HG03432 (cell line): ENCODE data around the gene DLGAP4.
"Not testable (repeated sequence)": the region's sequence is repeated elsewhere in the genome, so short reads cannot be mapped to it uniquely, and the experiment has no call there.

ENCODE experiments used
- ATAC-seq: cut with Tn5 transposase; IDR thresholded peaks from one replicate; pipeline ENCODE4 v1.9.1; 2021; ENCODE audit warnings: mild to moderate bottlenecking, moderate library complexity; ENCODE audit not compliant: unreplicated experiment

The DLGAP4 gene

GRCh38 chr20:36547186-36548005 lies 241.3 kb downstream of the DLGAP4 start:
- no peak for ATAC-seq

DNA sequence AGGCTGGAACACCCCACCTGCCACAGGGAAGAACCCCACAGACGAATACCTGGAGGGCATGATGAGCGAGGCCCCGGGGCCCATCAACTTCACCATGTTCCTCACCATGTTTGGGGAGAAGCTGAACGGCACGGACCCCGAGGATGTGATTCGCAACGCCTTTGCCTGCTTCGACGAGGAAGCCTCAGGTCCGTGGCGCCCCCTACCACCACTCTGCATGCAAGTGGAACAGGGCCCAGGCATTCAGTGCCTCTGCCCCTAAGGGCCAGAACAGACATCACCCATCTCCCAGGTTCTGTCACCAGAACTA lies 241.8 kb downstream of the DLGAP4 start:
- no peak for ATAC-seq

GRCh38 chr20:36548704-36549627 lies 242.8 kb downstream of the DLGAP4 start:
- no peak for ATAC-seq

DNA sequence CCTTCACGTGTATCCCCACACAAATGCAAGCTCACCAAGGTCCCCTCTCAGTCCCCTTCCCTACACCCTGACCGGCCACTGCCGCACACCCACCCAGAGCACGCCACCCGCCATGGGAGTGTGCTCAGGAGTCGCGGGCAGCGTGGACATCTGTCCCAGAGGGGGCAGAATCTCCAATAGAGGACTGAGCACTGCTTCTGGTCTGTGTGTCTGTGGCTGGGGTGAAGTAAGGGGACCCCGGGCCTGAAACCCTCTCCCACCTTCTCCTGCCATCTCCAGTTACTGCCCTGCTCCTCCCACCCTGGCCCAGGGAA lies 243.4 kb downstream of the DLGAP4 start:
- no peak for ATAC-seq

DNA sequence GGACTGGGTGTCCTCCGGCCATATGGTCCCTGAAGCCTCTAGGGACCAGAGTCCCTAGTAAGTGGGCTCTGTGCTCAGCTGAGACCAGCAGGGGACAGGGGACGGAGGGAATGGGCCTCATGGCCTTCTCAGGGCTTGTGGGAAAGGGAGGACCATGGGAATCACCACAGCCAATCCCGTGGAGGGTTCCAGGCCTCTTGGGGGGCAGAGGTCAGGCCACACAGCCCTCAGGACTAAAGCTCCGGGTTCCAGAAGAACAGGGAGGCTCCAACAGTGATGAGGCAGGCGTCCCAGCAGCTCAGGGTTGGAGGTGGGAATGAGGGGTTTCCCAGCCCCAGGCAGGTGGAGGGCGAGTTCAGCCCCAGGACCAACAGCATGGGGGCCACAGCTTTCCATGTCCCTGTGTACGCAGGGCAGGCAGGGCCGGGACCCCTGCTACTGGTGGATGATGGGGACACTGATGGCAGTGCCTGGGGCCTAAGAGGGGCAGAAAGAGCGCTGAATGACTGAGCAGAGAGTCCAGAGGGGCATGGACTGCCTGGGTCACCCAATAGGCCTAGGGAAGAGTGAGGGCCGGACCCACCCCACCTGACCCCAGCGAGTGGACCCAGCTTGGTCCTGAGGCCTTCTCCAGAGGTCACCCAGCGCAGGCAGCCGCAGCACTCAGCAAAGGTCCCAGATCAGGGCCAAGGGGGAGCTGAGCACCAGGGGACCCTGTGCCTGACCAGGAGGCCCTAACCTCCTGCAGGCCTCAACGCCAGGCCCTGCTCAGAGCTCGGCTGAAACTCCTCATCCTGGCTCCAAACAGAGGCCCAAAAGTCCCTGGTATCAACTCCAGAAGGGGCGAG lies 244.0 kb downstream of the DLGAP4 start:
- no peak for ATAC-seq

- ATAC-seq, result no peak
Observed at GRCh38 chr20:36550790-36551299, 244.7 kb downstream of the DLGAP4 start.

- ATAC-seq, result no peak
Observed at GRCh38 chr20:36555248-36555647, 249.1 kb downstream of the DLGAP4 start.

DNA sequence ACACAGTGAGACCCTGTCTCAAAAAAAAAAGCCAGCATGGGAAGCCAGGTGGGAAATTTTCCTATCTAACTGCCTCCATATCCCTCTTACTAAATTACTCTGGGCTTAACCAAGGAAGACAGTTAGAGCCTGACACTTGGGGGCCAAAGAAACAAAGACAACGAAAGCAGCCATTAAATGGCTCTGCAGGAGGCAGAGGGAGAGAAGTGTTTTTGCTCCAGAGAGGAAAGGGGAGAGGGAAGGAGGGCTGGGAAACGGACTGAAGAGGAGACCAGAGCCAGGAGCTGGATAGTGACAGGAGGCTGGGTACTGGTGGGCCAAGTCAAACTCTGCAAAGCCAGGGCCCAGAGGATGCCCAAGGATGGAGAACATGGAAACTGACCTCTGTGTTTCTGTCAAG lies 256.6 kb downstream of the DLGAP4 start:
- ATAC-seq, result no peak

GRCh38 chr20:36563374-36563773 lies 257.2 kb downstream of the DLGAP4 start:
- no peak for ATAC-seq

GRCh38 chr20:36564078-36564725 lies 258.1 kb downstream of the DLGAP4 start:
- ATAC-seq, result not testable (repeated sequence)

- ATAC-seq, result not testable (repeated sequence)
Observed at GRCh38 chr20:36564726-36565121, 258.6 kb downstream of the DLGAP4 start.

DNA sequence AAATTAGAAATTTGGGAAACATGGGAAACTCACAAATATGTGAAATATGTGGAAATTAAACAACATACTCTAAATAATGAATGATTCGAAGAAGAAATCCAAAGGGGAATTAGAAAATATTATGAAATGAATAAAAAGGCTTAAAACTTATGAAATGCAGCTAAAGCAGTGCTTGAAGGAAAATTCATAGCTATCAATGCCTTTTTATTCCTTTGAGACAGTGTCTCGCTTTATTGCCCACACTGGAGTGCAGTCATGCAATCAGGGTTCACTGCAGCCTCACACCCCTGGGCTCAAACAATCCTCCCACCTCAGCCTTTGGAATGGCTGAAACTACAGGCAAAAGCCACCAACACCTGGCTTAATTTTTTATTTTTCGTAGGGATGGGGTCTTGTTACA lies 259.4 kb downstream of the DLGAP4 start:
- no peak for ATAC-seq

- ATAC-seq, result no peak
Observed at GRCh38 chr20:36569847-36570429, 263.8 kb downstream of the DLGAP4 start.

GRCh38 chr20:36571564-36572504 lies 265.7 kb downstream of the DLGAP4 start:
- no peak for ATAC-seq

GRCh38 chr20:36572701-36573102 lies 266.6 kb downstream of the DLGAP4 start:
- ATAC-seq, result peak; percentile 14

DNA sequence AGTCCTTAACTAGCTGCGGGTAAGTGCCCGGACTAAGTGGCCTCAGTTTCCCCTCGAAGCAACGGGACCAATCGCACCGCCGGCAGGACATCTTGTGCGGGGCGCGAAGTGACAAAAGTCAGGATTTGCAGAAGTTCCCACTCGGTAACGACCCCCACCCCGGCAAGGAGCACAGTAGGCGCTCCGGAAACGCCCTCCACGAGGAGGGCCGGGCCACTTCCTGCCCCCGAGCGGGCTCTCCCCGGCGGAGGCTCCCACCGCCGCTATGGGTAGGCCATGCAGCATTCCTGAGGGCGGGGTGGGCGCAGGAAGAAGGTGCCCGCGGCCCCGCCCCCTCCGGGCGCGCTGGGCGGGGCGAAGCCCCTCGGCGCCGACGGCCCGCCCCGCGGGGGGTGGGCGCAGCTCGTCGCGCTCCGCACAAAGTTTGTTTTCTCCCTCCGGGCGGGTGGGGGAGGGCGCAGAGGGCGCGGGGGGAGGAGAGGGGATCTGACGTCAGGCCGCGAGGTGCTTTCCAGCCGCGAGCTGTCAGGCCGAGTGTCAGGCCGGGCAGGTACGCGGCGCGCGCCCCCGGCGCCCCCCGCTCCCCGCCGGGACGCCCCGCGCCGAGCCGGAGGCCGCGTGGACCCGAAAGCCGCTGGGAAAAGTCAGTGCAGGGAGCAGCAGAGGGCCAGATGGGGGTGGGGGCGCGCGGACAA lies 267.1 kb downstream of the DLGAP4 start, which contains the start of gene TGIF2:
Gene TGIF2, plus strand, starts transcription at position 495 of the 695 bp plus-strand sequence. CDS start 5,178 bp downstream, outside the sequence.
- ATAC-seq, result peak; percentile 73

GRCh38 chr20:36573798-36574365 lies 267.7 kb downstream of the DLGAP4 start:
- peak; percentile 14 for ATAC-seq
